ENCODE measurements around the gene CD38. TPM values are rescaled to one million over a fixed set of nuclear protein-coding genes. Genes with fewer than 3 reads are reported as not detected.
A peak's percentile ranks its signal among the peaks of the same experiment; 100 is the strongest.
"Not testable (repeated sequence)": the region's sequence is repeated elsewhere in the genome, so short reads cannot be mapped to it uniquely, and the experiment has no call there.

The CD38 gene
- total RNA-seq, 3 donors from 2014 or later: 2.0 to 47.2 (median 2.6) TPM

- Histone ChIP-seq H3K36me3 (no peaks in the 10 kb centered on the region), H3K4me3 (no peak overlapping the region), H3K27ac (no peak overlapping the region), H3K9me3 (no peaks in the 10 kb centered on the region), H3K4me1 (no peaks in the 10 kb centered on the region), H3K27me3 (no peaks in the 10 kb centered on the region)
- TF ChIP-seq POLR2AphosphoS5 (IDR thresholded peaks at IDR 0.05) (no peak), CTCF (IDR thresholded peaks at IDR 0.05) (no peak), POLR2A (IDR thresholded peaks at IDR 0.05) (no peak)
- no peak for DNase-seq (ENCODE audit: low spot score in 2 of 2)
- intact Hi-C loops (cut with DNase I; ENCODE audit: low total_unique reads): no loop called here
These were observed 21.6 kb downstream of the CD38 start for GRCh38 chr4:15799701-15800100.

- H3K27ac ChIP-seq; H3K9me3 ChIP-seq; H3K36me3 ChIP-seq; H3K27me3 ChIP-seq; intact Hi-C loops (cut with DNase I; ENCODE audit: low total_unique reads); H3K4me3 ChIP-seq; DNase-seq (ENCODE audit: low spot score in 2 of 2); H3K4me1 ChIP-seq: not testable (repeated sequence)
These were observed 24.4 kb downstream of the CD38 start for GRCh38 chr4:15802497-15802896.

- Histone ChIP-seq H3K27me3 (no peaks in the 10 kb centered on the region), H3K9me3 (no peaks in the 10 kb centered on the region), H3K4me3 (no peak overlapping the region), H3K4me1 (no peaks in the 10 kb centered on the region), H3K36me3 (no peaks in the 10 kb centered on the region), H3K27ac (no peak overlapping the region)
- DNase-seq (ENCODE audit: low spot score in 2 of 2): no peak
- TF ChIP-seq CTCF (IDR thresholded peaks at IDR 0.05) (peak; percentile 14 to 50 (median 48)), POLR2AphosphoS5 (IDR thresholded peaks at IDR 0.05) (no peak), POLR2A (IDR thresholded peaks at IDR 0.05) (no peak)
- intact Hi-C loops (cut with DNase I; ENCODE audit: low total_unique reads): no loop called here
These were observed 27.7 kb downstream of the CD38 start for GRCh38 chr4:15805583-15806517.

- TF ChIP-seq POLR2AphosphoS5 (IDR thresholded peaks at IDR 0.05): no peak
- no peak for TF ChIP-seq CTCF (IDR thresholded peaks at IDR 0.05)
- TF ChIP-seq POLR2A (IDR thresholded peaks at IDR 0.05): no peak
- no peaks in the 10 kb centered on the region for H3K4me1 ChIP-seq
- no peak overlapping the region for H3K4me3 ChIP-seq
- no peak for DNase-seq (ENCODE audit: low spot score in 2 of 2)
- intact Hi-C loops (cut with DNase I; ENCODE audit: low total_unique reads): no loop called here
- H3K9me3 ChIP-seq: no peaks in the 10 kb centered on the region
- no peaks in the 10 kb centered on the region for H3K36me3 ChIP-seq
- H3K27me3 ChIP-seq: no peaks in the 10 kb centered on the region
- H3K27ac ChIP-seq: no peak overlapping the region
These were observed 30.9 kb downstream of the CD38 start for GRCh38 chr4:15809058-15809457.

- Histone ChIP-seq H3K27ac (no peak overlapping the region), H3K9me3 (no peaks in the 10 kb centered on the region), H3K4me3 (no peak overlapping the region), H3K4me1 (no peaks in the 10 kb centered on the region), H3K27me3 (no peaks in the 10 kb centered on the region), H3K36me3 (no peaks in the 10 kb centered on the region)
- no peak for DNase-seq (ENCODE audit: low spot score in 2 of 2)
- TF ChIP-seq POLR2AphosphoS5 (IDR thresholded peaks at IDR 0.05) (no peak), CTCF (IDR thresholded peaks at IDR 0.05) (no peak), POLR2A (IDR thresholded peaks at IDR 0.05) (no peak)
- intact Hi-C loops (cut with DNase I; ENCODE audit: low total_unique reads): no loop called here
These were observed 31.3 kb downstream of the CD38 start for GRCh38 chr4:15809466-15809865.
